H1 (cell line): Measurements from ENCODE around the gene U2AF1L4. TPM values are rescaled to one million over a fixed set of nuclear protein-coding genes. Genes with fewer than 3 reads are reported as not detected.

Experiments
- CTCF ChIA-PET: fragments of 300-600 bp; sonication (Branson Sonifier 250); formaldehyde crosslinking; loops from one replicate; lab custom pipeline; 2021; ENCODE audit not compliant: partially characterized antibody; lab: Charles Lee
- POLR2A ChIA-PET: fragments of 300-600 bp; sonication (Branson Sonifier 250); formaldehyde crosslinking; loops from one replicate; lab custom pipeline; 2021; ENCODE audit warnings: inconsistent platforms; ENCODE audit not compliant: partially characterized antibody; lab: Charles Lee
- DNase-seq, 2 experiments: peaks; one replicate each; pipeline versions ENCODE4 v3.0.0 to v3.0.0-alpha.2; 2010 to 2022; ENCODE audit warnings: low spot score in 2 of 2, low read depth in 1 of 2, mixed read lengths in 1 of 2
- FAIRE-seq: peaks from 2 replicates; lab custom pipeline; 2011; peaks lifted over from hg19 to GRCh38; lab: Jason Lieb, UNC
- H2AFZ ChIP-seq: 2 replicates; pipeline ENCODE4 v1.8.1; 2012; ENCODE audit warnings: low read length, inconsistent platforms
- H2AK5ac ChIP-seq: 2 replicates; pipeline ENCODE4 v1.6.1; 2013; ENCODE audit warnings: low read depth, low read length
- H2BK120ac ChIP-seq: replicated peaks from 2 replicates; pipeline ENCODE3; 2013; ENCODE audit warnings: low read depth, low read length, inconsistent platforms
- H2BK12ac ChIP-seq: 2 replicates; pipeline ENCODE4 v1.6.1; 2013; ENCODE audit warnings: low read depth, low read length
- H2BK15ac ChIP-seq: 2 replicates; pipeline ENCODE4 v1.6.1; 2013; ENCODE audit warnings: low read length
- H2BK20ac ChIP-seq: 2 replicates; pipeline ENCODE4 v1.6.1; 2013; ENCODE audit warnings: low read length
- H2BK5ac ChIP-seq: 2 replicates; pipeline ENCODE4 v1.6.1; 2013; ENCODE audit warnings: low read depth, low read length
- H3K14ac ChIP-seq: 2 replicates; pipeline ENCODE4 v1.6.1; 2013; ENCODE audit warnings: inconsistent platforms; ENCODE audit not compliant: insufficient read length
- H3K18ac ChIP-seq: 2 replicates; pipeline ENCODE4 v1.6.1; 2013; ENCODE audit warnings: low read length; ENCODE audit errors: extremely low read depth
- H3K23ac ChIP-seq: 2 replicates; pipeline ENCODE4 v1.6.1; 2013; ENCODE audit warnings: inconsistent platforms; ENCODE audit not compliant: insufficient read length
- H3K23me2 ChIP-seq: 2 replicates; pipeline ENCODE4 v1.6.1; 2013; ENCODE audit warnings: low read depth, low read length
- H3K27ac ChIP-seq: 2 replicates; pipeline ENCODE4 v1.6.1; 2011; ENCODE audit warnings: low read depth, low read length, inconsistent platforms
- H3K27me3 ChIP-seq, 4 experiments: replicated peaks in 1 of 4; 1 replicate in 1 of 4; 2 replicates in 3 of 4; pipeline versions ENCODE4 v1.6.1 to v1.8.1; 2011 to 2013; ENCODE audit warnings: low read length in 3 of 4, mild to moderate bottlenecking in 3 of 4, inconsistent platforms in 2 of 4, mixed read lengths in 2 of 4, moderate library complexity in 1 of 4; ENCODE audit not compliant: control insufficient read depth in 3 of 4, insufficient read depth in 3 of 4; ENCODE audit errors: extremely low read depth in 1 of 4
- H3K36me3 ChIP-seq, 4 experiments: 2 replicates each; pipeline versions ENCODE4 v1.6.1 to v1.8.1; 2011 to 2013; ENCODE audit warnings: mild to moderate bottlenecking in 4 of 4, low read length in 3 of 4, moderate library complexity in 2 of 4, control low read depth in 1 of 4, inconsistent platforms in 1 of 4; ENCODE audit not compliant: insufficient read depth in 4 of 4, control insufficient read depth in 2 of 4
- H3K4ac ChIP-seq: replicated peaks from 2 replicates; pipeline ENCODE3; 2013; ENCODE audit warnings: low read length, low read depth, mixed read lengths, inconsistent platforms; ENCODE audit not compliant: insufficient read length
- H3K4me1 ChIP-seq, 4 experiments: replicated peaks in 1 of 4; 1 replicate in 1 of 4; 2 replicates in 3 of 4; pipeline versions ENCODE4 v1.6.1 to v1.8.1; 2011 to 2013; ENCODE audit warnings: low read length in 3 of 4, inconsistent platforms in 2 of 4, mixed read lengths in 1 of 4; ENCODE audit not compliant: insufficient read depth in 4 of 4, control insufficient read depth in 3 of 4
- H3K4me2 ChIP-seq, 2 experiments: 2 replicates each; pipeline versions ENCODE4 v1.6.1 to v1.8.1; 2011 to 2013; ENCODE audit warnings: low read depth in 2 of 2, low read length in 2 of 2, control low read depth in 1 of 2, inconsistent platforms in 1 of 2, mild to moderate bottlenecking in 1 of 2; ENCODE audit not compliant: insufficient read depth in 1 of 2
- H3K4me3 ChIP-seq, 4 experiments: fragments of 200-600, 300-600 bp in 1 of 4; sonication (generic), shearing (Covaris generic), sonication (Bioruptor Twin) in 1 of 4; 2 replicates each; pipeline versions ENCODE4 v1.5.1 to v1.8.1; 2011 to 2016; ENCODE audit warnings: low read length in 4 of 4, low read depth in 3 of 4, control low read depth in 2 of 4, inconsistent platforms in 2 of 4, mild to moderate bottlenecking in 2 of 4, mixed read lengths in 1 of 4, moderate library complexity in 1 of 4; ENCODE audit not compliant: insufficient read depth in 2 of 4; ENCODE audit errors: extremely low read depth in 1 of 4
- H3K56ac ChIP-seq: replicated peaks from 2 replicates; pipeline ENCODE3; 2013; ENCODE audit warnings: low read depth, mild to moderate bottlenecking, mixed read lengths, low read length, inconsistent platforms; ENCODE audit not compliant: insufficient read length
- H3K79me1 ChIP-seq: 2 replicates; pipeline ENCODE4 v1.6.1; 2013; ENCODE audit warnings: low read depth, low read length, control low read depth
- H3K79me2 ChIP-seq, 2 experiments: 2 replicates each; pipeline versions ENCODE4 v1.6.1 to v1.8.1; 2012 to 2013; ENCODE audit warnings: low read length in 2 of 2, mild to moderate bottlenecking in 2 of 2, inconsistent platforms in 1 of 2; ENCODE audit not compliant: insufficient read depth in 2 of 2, control insufficient read depth in 1 of 2
- H3K9ac ChIP-seq, 4 experiments: replicated peaks in 1 of 4; 1 replicate in 1 of 4; 2 replicates in 3 of 4; pipeline versions ENCODE4 v1.6.1 to v1.8.1; 2011 to 2013; ENCODE audit warnings: low read depth in 3 of 4, low read length in 3 of 4, control low read depth in 2 of 4, mild to moderate bottlenecking in 2 of 4, moderate library complexity in 2 of 4, inconsistent platforms in 1 of 4; ENCODE audit errors: extremely low read depth in 1 of 4
- H3K9me3 ChIP-seq, 2 experiments: 2 replicates each; pipeline versions ENCODE4 v1.6.1 to v1.8.1; 2012 to 2013; ENCODE audit warnings: mild to moderate bottlenecking in 2 of 2, moderate library complexity in 2 of 2, control low read depth in 1 of 2, inconsistent platforms in 1 of 2, low read depth in 1 of 2, low read length in 1 of 2, mixed read lengths in 1 of 2; ENCODE audit not compliant: insufficient read depth in 2 of 2
- H4K20me1 ChIP-seq, 2 experiments: replicated peaks in 1 of 2; 2 replicates each; pipeline versions ENCODE3 to v1.8.1; 2011 to 2013; ENCODE audit warnings: inconsistent platforms in 2 of 2, low read length in 2 of 2, mild to moderate bottlenecking in 1 of 2; ENCODE audit not compliant: insufficient read depth in 2 of 2, control insufficient read depth in 1 of 2
- H4K5ac ChIP-seq: 2 replicates; pipeline ENCODE4 v1.6.1; 2013; ENCODE audit warnings: low read length, low read depth, mixed read lengths, inconsistent platforms; ENCODE audit not compliant: insufficient read length
- H4K8ac ChIP-seq: 2 replicates; pipeline ENCODE4 v1.8.0; 2013; ENCODE audit warnings: mild to moderate bottlenecking, moderate library complexity, low read length, inconsistent platforms; ENCODE audit not compliant: insufficient read depth; ENCODE audit errors: extremely low read depth
- H4K91ac ChIP-seq: replicated peaks from 2 replicates; pipeline ENCODE3; 2013; ENCODE audit warnings: low read length, mixed read lengths, inconsistent platforms; ENCODE audit not compliant: insufficient read length
- BRCA1 ChIP-seq: IDR thresholded peaks from 2 replicates; pipeline ENCODE4 v1.6.1; 2012; ENCODE audit warnings: low read depth, low read length, improper control_type of control experiment
- CREB1 ChIP-seq: IDR thresholded peaks from 2 replicates; pipeline ENCODE4 v1.6.1; 2012; ENCODE audit warnings: inconsistent platforms
- JUND ChIP-seq: IDR thresholded peaks from 2 replicates; pipeline ENCODE4 v1.6.1; 2011; ENCODE audit warnings: mild to moderate bottlenecking, improper control_type of control experiment, low read length
- POLR2A ChIP-seq, 2 experiments: IDR thresholded peaks; 1 replicate in 1 of 2; 2 replicates in 1 of 2; pipeline ENCODE4 v1.6.1; 2011; ENCODE audit warnings: low read depth in 2 of 2, low read length in 2 of 2, mild to moderate bottlenecking in 2 of 2; ENCODE audit errors: control extremely low read depth in 1 of 2
- SAP30 ChIP-seq: fragments of 300-600 bp; sonication (generic); IDR thresholded peaks from 2 replicates; pipeline ENCODE4 v1.7.1; 2012; ENCODE audit warnings: low read length, moderate library complexity, mild to moderate bottlenecking, inconsistent platforms; ENCODE audit not compliant: insufficient read depth, insufficient replicate concordance
- SIX5 ChIP-seq: IDR thresholded peaks from 2 replicates; pipeline ENCODE4 v1.6.1; 2011; ENCODE audit warnings: mild to moderate bottlenecking, low read depth, low read length
- SP4 ChIP-seq: IDR thresholded peaks from 2 replicates; pipeline ENCODE4 v1.6.1; 2012; ENCODE audit warnings: low read length, inconsistent platforms
- SUZ12 ChIP-seq: fragments of 200-600 bp; sonication (generic); IDR thresholded peaks from 2 replicates; pipeline ENCODE4 v1.6.1; 2012; ENCODE audit warnings: mild to moderate bottlenecking, inconsistent platforms, low read length, moderate library complexity, mixed read lengths
- TCF12 ChIP-seq: IDR thresholded peaks from 2 replicates; pipeline ENCODE4 v1.6.1; 2011; ENCODE audit warnings: low read depth, mild to moderate bottlenecking, low read length
- ZNF274 ChIP-seq: IDR thresholded peaks from 2 replicates; pipeline ENCODE4 v1.7.0; 2012; ENCODE audit warnings: low read length, borderline replicate concordance; ENCODE audit errors: extremely low read depth
- WGBS, 2 experiments: shearing (Covaris generic) in 1 of 2; methylation state at CpG; one replicate each; pipeline versions ENCODE4 v1.1.6 to v1.1.7; 2013 to 2015; ENCODE audit warnings: low lambda C conversion rate in 2 of 2, mixed read lengths in 2 of 2, inconsistent platforms in 1 of 2, low coverage in 1 of 2, missing lambda C conversion rate in 1 of 2; ENCODE audit not compliant: insufficient replicate concordance in 2 of 2, insufficient coverage in 1 of 2, insufficient read length in 1 of 2; ENCODE audit errors: extremely low coverage in 1 of 2, missing lambda C conversion rate in 1 of 2; 5-methylcytosine and 5-hydroxymethylcytosine counted together
- polyA plus RNA-seq, 7 experiments: library from polyadenylated mRNA; depleted of rRNA in 3 of 7; stranded (reverse) in 5 of 7; unstranded in 2 of 7; fragments of >200 nt in 5 of 7; fragments of 200-250 nt in 2 of 7; gene quantifications; 1 replicate in 5 of 7; 2 replicates in 1 of 7; 4 replicates in 1 of 7; pipeline versions ENCODE4 v1.2.1 to v1.2.3, GENCODE V29; 2011 to 2013; ENCODE audit warnings: missing spikeins in 2 of 7, mixed read lengths in 2 of 7
- total RNA-seq: library from RNA; stranded (reverse); fragmentation: NEBNext Ultra II Directional; extraction: Animal tissue kit (Norgen Biotek cat#: 25700); gene quantifications from 2 replicates; pipeline ENCODE4 v1.2.1, GENCODE V29; 2021
- TF ChIP-seq, protein P1 (sequence below): IDR thresholded peaks from 2 replicates; pipeline ENCODE4 v1.6.1; 2011; ENCODE audit warnings: low read length, improper control_type of control experiment

U2AF1L4 gene
- total and polyA plus RNA-seq, 2 of the 8 experiments (the other 6 are each of a cell fraction or from before 2014, with no cell fraction given): 15.1 to 32.7 TPM

DNA sequence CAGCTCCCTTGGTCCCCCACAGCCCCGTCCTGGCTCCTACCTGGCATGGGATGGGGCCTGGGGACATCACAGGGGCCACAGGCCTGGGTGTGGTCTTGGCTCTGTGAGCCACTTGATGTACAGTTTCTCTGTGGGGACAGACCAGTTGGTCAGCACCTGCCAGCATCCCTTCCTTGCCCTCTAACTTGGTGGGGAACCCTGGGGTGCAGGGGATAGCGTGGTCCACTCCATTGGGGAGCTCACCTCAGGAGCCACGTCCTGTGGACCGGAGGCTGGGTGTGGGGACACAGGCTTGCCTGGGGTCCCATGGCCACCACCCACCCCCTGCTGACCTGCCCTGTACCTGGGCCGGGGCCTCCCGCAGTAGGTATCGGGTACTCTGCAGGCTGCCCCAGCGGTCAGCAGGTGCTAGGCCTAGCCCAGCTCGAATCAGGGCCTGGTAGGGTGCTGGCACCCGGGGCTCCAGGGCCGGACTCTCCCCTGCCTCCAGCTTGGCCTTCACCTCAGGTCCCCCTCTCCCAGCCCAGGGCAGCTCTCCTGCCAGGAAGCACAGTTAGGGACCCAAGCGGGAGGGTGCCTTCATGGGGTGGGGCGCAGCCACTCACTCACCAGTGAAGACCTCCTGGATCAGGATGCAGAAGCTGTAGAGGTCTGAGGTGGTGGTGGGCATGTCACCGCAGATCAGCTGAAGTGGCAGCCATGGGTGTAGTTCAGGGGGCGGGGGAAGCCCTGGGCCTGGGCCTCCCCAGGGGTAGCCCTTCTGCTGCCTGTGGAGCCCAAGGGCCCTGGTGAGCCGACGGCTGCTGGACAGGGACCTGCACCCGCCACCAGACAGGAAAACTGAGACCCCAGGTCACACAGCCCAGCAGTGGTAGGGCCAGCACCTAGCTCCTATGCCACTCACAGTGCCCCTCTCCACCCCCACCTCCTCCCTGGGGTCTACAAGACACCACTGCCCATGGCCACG, 45.0 kb upstream of the U2AF1L4 start:
- no peak overlapping the region for H4K91ac ChIP-seq
- H2AK5ac ChIP-seq: no peak overlapping the region
- H2BK120ac ChIP-seq: no peak overlapping the region
- ChIA-PET CTCF (interaction anchor here (0.6 to 3.8 kb wide), 11 partner anchors 7 to 150 kb away, joined by 3 to 13 read pairs (median 3); no protein-coding TSS in a partner anchor), POLR2A (interaction anchor here (0.7 to 2.2 kb wide), 3 partner anchors 13 to 38 kb away, joined by 3 to 9 read pairs (median 3); no protein-coding TSS in a partner anchor)
- H2BK20ac ChIP-seq: no peak overlapping the region
- H3K14ac ChIP-seq: no peak overlapping the region
- H3K79me1 ChIP-seq: no peaks in the 10 kb centered on the region
- H2BK5ac ChIP-seq: no peak overlapping the region
- no peak for FAIRE-seq
- H3K27ac ChIP-seq: no peak overlapping the region
- no peak overlapping the region; the same call in 1 of the 2 replicates for H2BK12ac ChIP-seq
- no peak for DNase-seq
- no peak overlapping the region for H2BK15ac ChIP-seq
- H3K18ac ChIP-seq: no peak overlapping the region
- H3K4me2 ChIP-seq: no peak overlapping the region
- no peak overlapping the region for H3K23ac ChIP-seq
- H3K4ac ChIP-seq: no peak overlapping the region
- H2AFZ ChIP-seq: no peak overlapping the region
- no peaks in the 10 kb centered on the region for H3K36me3 ChIP-seq
- no peak overlapping the region; the same call in 1 of the 2 replicates for H4K8ac ChIP-seq
- H3K9ac ChIP-seq: no peak overlapping the region
- H3K79me2 ChIP-seq: no peaks in the 10 kb centered on the region
- H3K4me1 ChIP-seq: peaks cover 0 to 6% (median 2%) of the 10 kb centered on the region in 4 experiments; a peak in 2 of 7 replicates
- no peak overlapping the region for H4K5ac ChIP-seq
- H3K4me3 ChIP-seq: no peak overlapping the region
- no peaks in the 10 kb centered on the region for H3K27me3 ChIP-seq
- 83% methylated on average over 9 of the region's 19 CpGs; no CpG with 5 or more reads in 1 of the 2 experiments for WGBS, 2 experiments
- H4K20me1 ChIP-seq: peaks cover 3 to 7% of the 10 kb centered on the region in 2 experiments
- H3K23me2 ChIP-seq: peaks cover under 1% of the 10 kb centered on the region; the same call in 1 of the 2 replicates
- no peaks in the 10 kb centered on the region for H3K9me3 ChIP-seq
- H3K56ac ChIP-seq: no peak overlapping the region
- TF ChIP-seq BRCA1 (no peak), JUND (no peak), SUZ12 (no peak), ZNF274 (no peak), SAP30 (no peak), CREB1 (no peak), TCF12 (no peak), SIX5 (no peak), POLR2A (IDR thresholded peaks at IDR 0.05; ENCODE audit: control extremely low read depth in 1 of 2, low read depth in 2 of 2, low read length in 2 of 2) (no peak), SP4 (no peak)
- TF ChIP-seq, protein P1, sequence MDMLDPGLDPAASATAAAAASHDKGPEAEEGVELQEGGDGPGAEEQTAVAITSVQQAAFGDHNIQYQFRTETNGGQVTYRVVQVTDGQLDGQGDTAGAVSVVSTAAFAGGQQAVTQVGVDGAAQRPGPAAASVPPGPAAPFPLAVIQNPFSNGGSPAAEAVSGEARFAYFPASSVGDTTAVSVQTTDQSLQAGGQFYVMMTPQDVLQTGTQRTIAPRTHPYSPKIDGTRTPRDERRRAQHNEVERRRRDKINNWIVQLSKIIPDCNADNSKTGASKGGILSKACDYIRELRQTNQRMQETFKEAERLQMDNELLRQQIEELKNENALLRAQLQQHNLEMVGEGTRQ: no peak
